Activated T-helper 17 cell treated with anti-CD3 and anti-CD28 coated beads, Interleukin-2, amount 50 U/mL, for 72 hours (primary cell): ENCODE measurements around the gene PLCB4. TPM values are rescaled to one million over a fixed set of nuclear protein-coding genes. Genes with fewer than 3 reads are reported as not detected.
"Not testable (repeated sequence)": the region's sequence is repeated elsewhere in the genome, so short reads cannot be mapped to it uniquely, and the experiment has no call there.

Experiments used
- ATAC-seq: fragments of 150-1000 bp; cut with Tn5 transposase; replicated peaks from 2 replicates; pipeline ENCODE4 v1.10.0; 2021; ENCODE audit warnings: mild to moderate bottlenecking, moderate library complexity
- H3K27ac Mint-ChIP-seq: one replicate; pipeline ENCODE4 v1.8.0; 2022; ENCODE audit warnings: mixed read lengths
- H3K27me3 Mint-ChIP-seq: one replicate; pipeline ENCODE4 v1.8.0; 2022; ENCODE audit warnings: mixed read lengths
- H3K36me3 Mint-ChIP-seq: one replicate; pipeline ENCODE4 v1.8.0; 2022; ENCODE audit warnings: low read depth, mild to moderate bottlenecking, mixed read lengths
- H3K4me1 Mint-ChIP-seq: one replicate; pipeline ENCODE4 v1.8.0; 2022; ENCODE audit warnings: mixed read lengths
- H3K4me3 Mint-ChIP-seq: one replicate; pipeline ENCODE4 v1.8.0; 2022; ENCODE audit warnings: mild to moderate bottlenecking, mixed read lengths
- H3K9me3 Mint-ChIP-seq: one replicate; pipeline ENCODE4 v1.8.0; 2022; ENCODE audit warnings: mixed read lengths
- total RNA-seq, 2 donors: library from RNA; stranded (reverse); gene quantifications; one replicate each; pipeline ENCODE4 v1.2.3, GENCODE V29; 2022

Gene PLCB4
- total RNA-seq, 2 donors from 2014 or later: not detected

GRCh38 chr20:9148291-9148690 is 79.4 kb downstream of the PLCB4 start:
- Mint-ChIP-seq H3K27ac (no peak overlapping the region), H3K9me3 (peaks cover 9% of the 10 kb centered on the region), H3K4me1 (no peaks in the 10 kb centered on the region), H3K36me3 (no peaks in the 10 kb centered on the region), H3K27me3 (no peaks in the 10 kb centered on the region), H3K4me3 (no peak overlapping the region)
- ATAC-seq: no peak

GRCh38 chr20:9149087-9149486 is 80.2 kb downstream of the PLCB4 start:
- ATAC-seq: no peak
- H3K4me3 Mint-ChIP-seq: no peak overlapping the region
- peaks cover 12% of the 10 kb centered on the region for H3K9me3 Mint-ChIP-seq
- H3K27ac Mint-ChIP-seq: no peak overlapping the region
- no peaks in the 10 kb centered on the region for H3K27me3 Mint-ChIP-seq
- H3K4me1 Mint-ChIP-seq: no peaks in the 10 kb centered on the region
- no peaks in the 10 kb centered on the region for H3K36me3 Mint-ChIP-seq

GRCh38 chr20:9149796-9150195 is 80.9 kb downstream of the PLCB4 start:
- H3K9me3 Mint-ChIP-seq: peaks cover 14% of the 10 kb centered on the region
- no peaks in the 10 kb centered on the region for H3K4me1 Mint-ChIP-seq
- no peak overlapping the region for H3K4me3 Mint-ChIP-seq
- no peaks in the 10 kb centered on the region for H3K27me3 Mint-ChIP-seq
- H3K36me3 Mint-ChIP-seq: no peaks in the 10 kb centered on the region
- H3K27ac Mint-ChIP-seq: no peak overlapping the region
- no peak for ATAC-seq

- ATAC-seq: no peak
Measured at GRCh38 chr20:9150679-9151078, 81.8 kb downstream of the PLCB4 start.

GRCh38 chr20:9152139-9152538 is 83.3 kb downstream of the PLCB4 start:
- not testable (repeated sequence) for H3K27me3 Mint-ChIP-seq, H3K4me1 Mint-ChIP-seq
- H3K9me3 Mint-ChIP-seq: peaks cover 19% of the 10 kb centered on the region

More at GRCh38 chr20:9150679-9151078, 81.8 kb downstream of the PLCB4 start:
- H3K4me1 Mint-ChIP-seq: no peaks in the 10 kb centered on the region
- H3K36me3 Mint-ChIP-seq: no peaks in the 10 kb centered on the region
- H3K27ac Mint-ChIP-seq: no peak overlapping the region
- no peak overlapping the region for H3K4me3 Mint-ChIP-seq
- H3K27me3 Mint-ChIP-seq: no peaks in the 10 kb centered on the region
- peaks cover 17% of the 10 kb centered on the region for H3K9me3 Mint-ChIP-seq

GRCh38 chr20:9154464-9155024 is 85.7 kb downstream of the PLCB4 start:
- peaks cover 19% of the 10 kb centered on the region for H3K9me3 Mint-ChIP-seq
- no peaks in the 10 kb centered on the region for H3K27me3 Mint-ChIP-seq
- no peak overlapping the region for H3K27ac Mint-ChIP-seq
- no peak overlapping the region for H3K4me3 Mint-ChIP-seq
- H3K4me1 Mint-ChIP-seq: no peaks in the 10 kb centered on the region
- ATAC-seq: no peak
- H3K36me3 Mint-ChIP-seq: no peaks in the 10 kb centered on the region

More at GRCh38 chr20:9152139-9152538, 83.3 kb downstream of the PLCB4 start:
- not testable (repeated sequence) for H3K4me3 Mint-ChIP-seq, H3K27ac Mint-ChIP-seq, ATAC-seq, H3K36me3 Mint-ChIP-seq

- Mint-ChIP-seq H3K36me3 (no peaks in the 10 kb centered on the region), H3K27me3 (no peaks in the 10 kb centered on the region), H3K9me3 (peaks cover 19% of the 10 kb centered on the region), H3K4me1 (no peaks in the 10 kb centered on the region), H3K4me3 (no peak overlapping the region), H3K27ac (no peak overlapping the region)
- ATAC-seq: no peak
Measured at GRCh38 chr20:9156529-9157280, 87.8 kb downstream of the PLCB4 start.

- no peaks in the 10 kb centered on the region for H3K36me3 Mint-ChIP-seq
- no peaks in the 10 kb centered on the region for H3K4me1 Mint-ChIP-seq
- no peaks in the 10 kb centered on the region for H3K27me3 Mint-ChIP-seq
- H3K9me3 Mint-ChIP-seq: peaks cover 11% of the 10 kb centered on the region
- no peak overlapping the region for H3K27ac Mint-ChIP-seq
- no peak overlapping the region for H3K4me3 Mint-ChIP-seq
- ATAC-seq: no peak
Measured at GRCh38 chr20:9160331-9160730, 91.4 kb downstream of the PLCB4 start.

GRCh38 chr20:9160757-9161156 is 91.9 kb downstream of the PLCB4 start:
- Mint-ChIP-seq H3K4me3 (no peak overlapping the region), H3K36me3 (no peaks in the 10 kb centered on the region), H3K4me1 (no peaks in the 10 kb centered on the region), H3K27ac (no peak overlapping the region), H3K27me3 (no peaks in the 10 kb centered on the region), H3K9me3 (peaks cover 8% of the 10 kb centered on the region)
- ATAC-seq: no peak

GRCh38 chr20:9161311-9161710 is 92.4 kb downstream of the PLCB4 start:
- no peak for ATAC-seq
- peaks cover 8% of the 10 kb centered on the region for H3K9me3 Mint-ChIP-seq

GRCh38 chr20:9163251-9163650 is 94.4 kb downstream of the PLCB4 start:
- no peak overlapping the region for H3K27ac Mint-ChIP-seq
- no peaks in the 10 kb centered on the region for H3K27me3 Mint-ChIP-seq
- H3K4me1 Mint-ChIP-seq: no peaks in the 10 kb centered on the region
- no peaks in the 10 kb centered on the region for H3K36me3 Mint-ChIP-seq
- no peak for ATAC-seq
- H3K4me3 Mint-ChIP-seq: no peak overlapping the region
- H3K9me3 Mint-ChIP-seq: peaks cover 3% of the 10 kb centered on the region

More at GRCh38 chr20:9161311-9161710, 92.4 kb downstream of the PLCB4 start:
- Mint-ChIP-seq H3K4me3 (no peak overlapping the region), H3K27me3 (no peaks in the 10 kb centered on the region), H3K27ac (no peak overlapping the region), H3K4me1 (no peaks in the 10 kb centered on the region), H3K36me3 (no peaks in the 10 kb centered on the region)

GRCh38 chr20:9163995-9164394 is 95.1 kb downstream of the PLCB4 start:
- H3K4me3 Mint-ChIP-seq: no peak overlapping the region
- H3K27me3 Mint-ChIP-seq: no peaks in the 10 kb centered on the region
- ATAC-seq: no peak
- H3K36me3 Mint-ChIP-seq: no peaks in the 10 kb centered on the region
- peaks cover 3% of the 10 kb centered on the region for H3K9me3 Mint-ChIP-seq
- H3K4me1 Mint-ChIP-seq: no peaks in the 10 kb centered on the region
- no peak overlapping the region for H3K27ac Mint-ChIP-seq

- no peak for ATAC-seq
Measured at GRCh38 chr20:9165261-9165660, 96.4 kb downstream of the PLCB4 start.

GRCh38 chr20:9166153-9166780 is 97.4 kb downstream of the PLCB4 start:
- Mint-ChIP-seq H3K27ac (no peak overlapping the region), H3K4me3 (no peak overlapping the region), H3K9me3 (peaks cover 3% of the 10 kb centered on the region), H3K36me3 (no peaks in the 10 kb centered on the region), H3K27me3 (no peaks in the 10 kb centered on the region), H3K4me1 (no peaks in the 10 kb centered on the region)
- no peak for ATAC-seq

More at GRCh38 chr20:9165261-9165660, 96.4 kb downstream of the PLCB4 start:
- no peak overlapping the region for H3K27ac Mint-ChIP-seq
- no peaks in the 10 kb centered on the region for H3K27me3 Mint-ChIP-seq
- no peaks in the 10 kb centered on the region for H3K36me3 Mint-ChIP-seq
- no peak overlapping the region for H3K4me3 Mint-ChIP-seq
- peaks cover 3% of the 10 kb centered on the region for H3K9me3 Mint-ChIP-seq
- H3K4me1 Mint-ChIP-seq: no peaks in the 10 kb centered on the region

- Mint-ChIP-seq H3K4me1 (no peaks in the 10 kb centered on the region), H3K36me3 (no peaks in the 10 kb centered on the region), H3K4me3 (no peak overlapping the region), H3K27ac (no peak overlapping the region), H3K27me3 (no peaks in the 10 kb centered on the region), H3K9me3 (peaks cover 3% of the 10 kb centered on the region)
- ATAC-seq: no peak
Measured at GRCh38 chr20:9169409-9169808, 100.5 kb downstream of the PLCB4 start.
